RWPE1 (cell line): ENCODE results near the gene DGKH.
"Not testable (repeated sequence)": the region's sequence is repeated elsewhere in the genome, so short reads cannot be mapped to it uniquely, and the experiment has no call there.

Experiments
- CTCF ChIA-PET: fragments of 350-600 bp; sonication (Branson Sonifier 250); formaldehyde crosslinking; extraction: SDS; loops from one replicate; lab custom pipeline; 2021; lab: Yijun Ruan, JAX
- POLR2A ChIA-PET: fragments of 400-600 bp; formaldehyde crosslinking; extraction: SDS; loops from one replicate; lab custom pipeline; 2020; ENCODE audit warnings: antibody characterized with exemption; ENCODE audit not compliant: low non-redundant PET; lab: Yijun Ruan, JAX
- DNase-seq: peaks from one replicate; pipeline ENCODE4 v3.0.0; 2012; ENCODE audit warnings: low spot score
- H3K27ac ChIP-seq: fragments of 450-650 bp; 2 replicates; pipeline ENCODE4 v1.5.1; 2017
- TF ChIP-seq, protein P1 (sequence below): fragments of 450-650 bp; conservative IDR thresholded peaks from 2 replicates; pipeline ENCODE4 v1.5.1; 2017; ENCODE audit warnings: low read depth, mild to moderate bottlenecking

DGKH gene

DNA sequence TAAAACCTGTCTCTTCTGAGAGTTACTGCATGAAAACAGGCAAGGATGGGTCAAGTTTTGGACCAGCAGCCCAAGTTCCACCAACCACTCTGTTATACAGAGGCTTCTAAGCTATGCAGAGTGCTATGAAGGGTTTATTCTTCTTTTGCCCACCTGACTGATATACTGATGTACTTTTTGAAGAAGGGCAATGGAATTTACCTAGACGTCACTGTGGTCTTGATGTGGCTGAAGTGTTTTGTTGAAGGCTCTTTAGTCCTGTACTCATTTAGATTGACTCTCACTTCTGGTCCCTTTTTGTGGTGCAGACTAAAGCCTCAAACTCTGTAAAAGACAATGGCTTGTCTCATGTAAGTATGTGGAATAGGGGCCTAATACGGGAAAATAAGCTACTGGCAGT lies 92.0 kb downstream of the DGKH start:
- no peak for DNase-seq
- POLR2A ChIA-PET = no interaction called here
- TF ChIP-seq, protein P1, sequence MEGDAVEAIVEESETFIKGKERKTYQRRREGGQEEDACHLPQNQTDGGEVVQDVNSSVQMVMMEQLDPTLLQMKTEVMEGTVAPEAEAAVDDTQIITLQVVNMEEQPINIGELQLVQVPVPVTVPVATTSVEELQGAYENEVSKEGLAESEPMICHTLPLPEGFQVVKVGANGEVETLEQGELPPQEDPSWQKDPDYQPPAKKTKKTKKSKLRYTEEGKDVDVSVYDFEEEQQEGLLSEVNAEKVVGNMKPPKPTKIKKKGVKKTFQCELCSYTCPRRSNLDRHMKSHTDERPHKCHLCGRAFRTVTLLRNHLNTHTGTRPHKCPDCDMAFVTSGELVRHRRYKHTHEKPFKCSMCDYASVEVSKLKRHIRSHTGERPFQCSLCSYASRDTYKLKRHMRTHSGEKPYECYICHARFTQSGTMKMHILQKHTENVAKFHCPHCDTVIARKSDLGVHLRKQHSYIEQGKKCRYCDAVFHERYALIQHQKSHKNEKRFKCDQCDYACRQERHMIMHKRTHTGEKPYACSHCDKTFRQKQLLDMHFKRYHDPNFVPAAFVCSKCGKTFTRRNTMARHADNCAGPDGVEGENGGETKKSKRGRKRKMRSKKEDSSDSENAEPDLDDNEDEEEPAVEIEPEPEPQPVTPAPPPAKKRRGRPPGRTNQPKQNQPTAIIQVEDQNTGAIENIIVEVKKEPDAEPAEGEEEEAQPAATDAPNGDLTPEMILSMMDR = no peak

DNA sequence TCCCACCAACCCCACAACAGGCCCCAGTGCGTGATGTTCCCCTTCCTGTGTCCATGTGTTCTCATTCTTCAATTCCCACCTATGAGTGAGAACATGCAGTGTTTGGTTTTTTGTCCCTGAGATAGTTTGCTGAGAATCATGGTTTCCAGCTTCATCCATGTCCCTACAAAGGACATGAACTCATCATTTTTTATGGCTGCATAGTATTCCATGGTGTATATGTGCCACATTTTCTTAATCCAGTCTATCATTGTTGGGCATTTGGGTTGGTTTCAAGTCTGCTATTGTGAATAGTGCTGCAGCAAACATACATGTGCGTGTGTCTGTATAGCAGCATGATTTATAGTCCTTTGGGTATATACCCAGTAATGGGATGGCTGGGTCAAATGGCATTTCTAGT lies 92.6 kb downstream of the DGKH start:
- POLR2A ChIA-PET, DNase-seq, H3K27ac ChIP-seq, CTCF ChIA-PET: not testable (repeated sequence)

More for the DNA sequence above, 92.0 kb downstream of the DGKH start:
- no peak overlapping the region for H3K27ac ChIP-seq
- CTCF ChIA-PET = no interaction called here

GRCh38 chr13:42146359-42146758 lies 97.9 kb downstream of the DGKH start:
- TF ChIP-seq, protein P1 = no peak
- ChIA-PET CTCF (no interaction called here), POLR2A (no interaction called here)

DNA sequence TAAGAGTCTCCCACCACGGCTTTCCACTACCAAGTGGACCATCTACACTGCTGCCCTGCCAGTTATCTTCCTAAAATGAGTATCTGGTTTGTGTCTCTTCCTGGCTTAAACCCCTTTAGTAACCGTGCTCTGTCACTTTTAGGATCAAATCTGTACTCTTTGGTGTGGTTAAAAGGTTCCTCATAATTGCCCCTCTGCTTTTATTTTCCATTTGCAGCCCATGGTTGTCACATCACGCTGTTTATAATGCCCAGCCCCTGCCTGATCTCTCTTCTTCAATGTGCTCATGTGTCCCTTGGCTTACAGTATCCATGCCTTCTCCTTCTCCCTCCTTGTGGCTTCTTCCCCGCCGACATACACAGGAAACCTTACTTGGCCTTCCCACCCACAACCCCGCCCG lies 100.1 kb downstream of the DGKH start:
- TF ChIP-seq, protein P1 = no peak
- ChIA-PET CTCF (no interaction called here), POLR2A (no interaction called here)
- no peak for DNase-seq
- no peak overlapping the region for H3K27ac ChIP-seq

More at GRCh38 chr13:42146359-42146758, 97.9 kb downstream of the DGKH start:
- DNase-seq = no peak
- H3K27ac ChIP-seq = no peak overlapping the region

DNA sequence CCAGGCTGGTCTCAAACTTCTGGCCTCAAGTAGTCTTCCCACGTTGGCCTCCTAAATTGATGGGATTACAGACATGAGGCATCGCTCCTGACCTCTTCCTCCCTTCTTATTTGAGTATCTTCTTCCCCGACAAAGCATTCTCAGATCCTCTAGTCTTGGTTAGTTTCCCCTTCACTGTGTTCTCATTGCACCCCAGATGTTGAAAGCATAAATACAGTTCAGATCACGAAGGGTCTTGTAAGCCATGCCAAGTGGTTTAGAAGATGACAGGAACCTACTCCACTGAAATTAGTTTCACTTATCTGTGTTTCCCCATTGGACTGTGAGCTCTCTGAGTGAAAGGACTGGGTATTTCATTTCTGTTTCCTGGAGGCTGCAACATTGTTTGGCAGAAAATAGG lies 100.7 kb downstream of the DGKH start:
- TF ChIP-seq, protein P1 = no peak
- no peak overlapping the region for H3K27ac ChIP-seq
- ChIA-PET CTCF (no interaction called here), POLR2A (no interaction called here)
- no peak for DNase-seq

- CTCF ChIA-PET = no interaction called here
- DNase-seq = no peak
- H3K27ac ChIP-seq = no peak overlapping the region
- POLR2A ChIA-PET = no interaction called here
- TF ChIP-seq, protein P1 = no peak
Measured at GRCh38 chr13:42151781-42152180, 103.3 kb downstream of the DGKH start.

DNA sequence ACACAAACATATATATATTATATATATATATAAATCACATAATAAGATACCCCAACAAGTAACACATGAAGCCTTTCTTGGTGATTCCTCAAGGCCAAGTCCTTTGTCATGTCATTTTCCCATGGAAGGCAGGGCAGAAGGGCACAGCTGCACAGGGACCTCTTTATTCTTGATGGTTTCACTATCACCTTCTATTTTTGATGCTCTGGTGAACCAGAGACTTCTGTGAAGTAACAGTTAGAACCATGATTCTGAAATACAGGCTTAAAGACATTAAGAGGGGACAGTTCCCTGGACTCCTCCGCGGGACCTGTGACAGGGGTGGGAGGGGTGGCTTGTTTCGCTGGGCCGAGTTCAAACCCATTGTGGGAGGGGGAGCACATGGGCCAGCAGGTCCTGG lies 104.0 kb downstream of the DGKH start:
- TF ChIP-seq, protein P1 = no peak
- CTCF ChIA-PET = no interaction called here
- no peak overlapping the region for H3K27ac ChIP-seq
- no peak for DNase-seq
- POLR2A ChIA-PET = no interaction called here
